ENCODE data around the gene KIAA0319L.

DNA sequence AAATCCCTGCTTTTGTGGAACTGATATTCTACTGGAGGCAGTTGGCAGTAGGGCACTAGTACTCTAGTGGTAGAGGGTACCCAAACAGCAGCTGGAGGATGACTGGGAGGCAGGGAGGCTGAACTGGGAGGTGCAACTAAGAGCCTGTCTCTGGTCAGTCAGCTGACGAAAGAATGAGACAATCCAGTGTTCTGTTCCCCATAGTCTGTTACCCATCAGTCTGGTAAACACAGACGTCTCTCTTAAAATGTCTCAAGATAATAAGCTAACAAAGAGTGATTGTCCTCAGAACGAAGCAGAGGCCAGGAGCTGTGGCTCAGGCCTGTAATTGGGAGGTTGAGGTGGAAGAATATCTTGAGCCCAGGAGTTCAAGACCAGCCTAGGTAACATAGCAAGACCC lies 46.3 kb upstream of the KIAA0319L start:
- TF ChIP-seq EZH2 (IDR thresholded peaks at IDR 0.05) (no peak), POLR2AphosphoS5 (IDR thresholded peaks at IDR 0.05; ENCODE audit: borderline replicate concordance, low read depth, low read length) (no peak), FOXP2 (optimal IDR thresholded peaks at IDR 0.05; ENCODE audit: control extremely low read depth, extremely low read length, insufficient read depth) (no peak)
